Tibial artery (tissue), 4 donors: Measurements from ENCODE around the gene ANO1.

Experiments
- DNase-seq, 2 donors: peaks; one replicate each; pipeline ENCODE4 v3.0.0-alpha.2; 2019
- H3K27ac ChIP-seq, 2 donors: fragments of 200-600 bp; sonication (generic) in 1 of 2; 1 replicate in 1 of 2; 2 replicates in 1 of 2; pipeline ENCODE4 v1.5.1; 2018 to 2019; ENCODE audit warnings: mild to moderate bottlenecking in 1 of 2
- H3K27me3 ChIP-seq, 2 donors: fragments of 200-600 bp; sonication (generic) in 1 of 2; one replicate each; pipeline versions ENCODE4 v1.5.1 to v1.6.0; 2016 to 2019
- H3K36me3 ChIP-seq, 3 donors: fragments of 200-600 bp; sonication (generic) in 2 of 3; one replicate each; pipeline ENCODE4 v1.5.1; 2016 to 2019; ENCODE audit warnings: mild to moderate bottlenecking in 2 of 3
- H3K4me1 ChIP-seq, 4 donors: fragments of 200-600 bp; sonication (generic) in 2 of 4; 1 replicate in 3 of 4; 2 replicates in 1 of 4; pipeline ENCODE4 v1.5.1; 2016 to 2019
- H3K4me3 ChIP-seq, 2 donors: fragments of 200-600 bp; sonication (generic) in 1 of 2; 1 replicate in 1 of 2; 2 replicates in 1 of 2; pipeline ENCODE4 v1.5.1; 2018 to 2019; ENCODE audit warnings: mild to moderate bottlenecking in 2 of 2
- H3K9me3 ChIP-seq, 3 donors: fragments of 200-600 bp; sonication (generic) in 1 of 3; one replicate each; pipeline ENCODE4 v1.5.1; 2016 to 2019
- CTCF ChIP-seq, 2 experiments: fragments of 200-600 bp in 1 of 2; fragments of 450-650 bp in 1 of 2; IDR thresholded peaks; one replicate each; pipeline ENCODE4 v1.5.1; 2017 to 2019; ENCODE audit warnings: antibody characterized with exemption in 2 of 2, mild to moderate bottlenecking in 1 of 2, moderate library complexity in 1 of 2
- intact Hi-C: fragments of 100-400 bp; cut with DNase I; formaldehyde crosslinking; loops from one replicate; pipeline ENCODE4 v1.15.0; 2023; ENCODE audit warnings: low total_unique reads

Gene ANO1

DNA sequence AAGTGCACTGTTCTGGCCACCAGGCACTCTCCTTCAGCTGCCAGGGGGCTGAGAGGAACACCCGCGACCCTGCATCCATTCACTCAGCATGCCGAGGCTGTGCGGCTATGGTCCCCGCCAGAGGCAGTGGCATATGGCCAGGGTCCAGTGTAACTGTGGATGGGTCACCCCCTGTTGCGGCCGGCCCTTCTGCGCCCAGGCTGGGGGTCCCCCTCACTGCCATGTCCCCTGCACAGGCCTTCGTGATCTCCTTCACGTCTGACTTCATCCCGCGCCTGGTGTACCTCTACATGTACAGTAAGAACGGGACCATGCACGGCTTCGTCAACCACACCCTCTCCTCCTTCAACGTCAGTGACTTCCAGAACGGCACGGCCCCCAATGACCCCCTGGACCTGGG, 104.1 kb downstream of the ANO1 start:
- no peak for DNase-seq
- Histone ChIP-seq H3K4me3 (no peak overlapping the region), H3K27ac (no peak overlapping the region), H3K4me1 (peaks cover 0 to 12% (median 8%) of the 10 kb centered on the region in 4 donors), H3K9me3 (no peaks in the 10 kb centered on the region), H3K36me3 (peaks cover 0 to 75% (median 73%) of the 10 kb centered on the region in 3 donors), H3K27me3 (no peaks in the 10 kb centered on the region)
- intact Hi-C loops: no loop called here
- TF ChIP-seq CTCF (IDR thresholded peaks at IDR 0.05): no peak

GRCh38 chr11:70183032-70183431, 104.9 kb downstream of the ANO1 start:
- Histone ChIP-seq H3K27ac (peak overlapping the region in 1 of 2 donors; percentile 48), H3K4me3 (no peak overlapping the region), H3K36me3 (peaks cover 3 to 78% (median 77%) of the 10 kb centered on the region in 3 donors), H3K9me3 (no peaks in the 10 kb centered on the region), H3K4me1 (peaks cover 0 to 12% (median 8%) of the 10 kb centered on the region in 4 donors), H3K27me3 (no peaks in the 10 kb centered on the region)
- no peak for DNase-seq
- intact Hi-C loops: no loop called here
- TF ChIP-seq CTCF (IDR thresholded peaks at IDR 0.05): no peak

GRCh38 chr11:70183483-70184176, 105.5 kb downstream of the ANO1 start:
- H3K27me3 ChIP-seq: no peaks in the 10 kb centered on the region
- DNase-seq: peak; percentile 51 to 87
- H3K4me1 ChIP-seq: peaks cover 0 to 12% (median 8%) of the 10 kb centered on the region in 4 donors
- H3K27ac ChIP-seq: peak overlapping the region in 1 of 2 donors; percentile 48
- H3K4me3 ChIP-seq: no peak overlapping the region
- no peak for TF ChIP-seq CTCF (IDR thresholded peaks at IDR 0.05)
- intact Hi-C loops: no loop called here
- peaks cover 3 to 78% (median 73%) of the 10 kb centered on the region in 3 donors for H3K36me3 ChIP-seq
- no peaks in the 10 kb centered on the region for H3K9me3 ChIP-seq

DNA sequence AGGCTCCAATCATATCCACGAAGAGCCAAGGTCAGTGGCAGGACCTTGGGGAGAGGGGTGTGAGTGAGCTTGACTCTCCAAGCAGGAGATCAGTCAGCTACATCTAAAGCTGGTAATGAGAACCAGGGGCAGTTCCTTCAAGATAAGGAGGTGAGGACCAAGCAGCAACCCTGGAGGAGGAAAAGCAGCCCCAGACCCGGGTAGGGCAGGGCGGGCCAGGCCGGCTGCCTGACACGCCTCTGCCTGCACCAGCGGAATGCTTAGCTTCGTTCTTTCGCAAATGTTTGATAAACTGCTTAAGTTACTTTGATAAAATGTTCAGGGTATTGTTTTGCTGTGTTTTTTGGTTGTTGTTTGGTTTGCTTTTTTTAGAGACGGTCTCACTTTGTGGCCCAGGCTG, 106.3 kb downstream of the ANO1 start:
- DNase-seq: no peak
- no peak for TF ChIP-seq CTCF (IDR thresholded peaks at IDR 0.05)
- no peaks in the 10 kb centered on the region for H3K9me3 ChIP-seq
- H3K4me3 ChIP-seq: no peak overlapping the region
- H3K27me3 ChIP-seq: no peaks in the 10 kb centered on the region
- H3K36me3 ChIP-seq: peaks cover 3 to 75% (median 66%) of the 10 kb centered on the region in 3 donors
- H3K4me1 ChIP-seq: peaks cover 0 to 12% (median 8%) of the 10 kb centered on the region in 4 donors
- H3K27ac ChIP-seq: peak overlapping the region in 1 of 2 donors; percentile 48
- intact Hi-C loops: no loop called here

- Histone ChIP-seq H3K36me3 (peaks cover 3 to 66% (median 58%) of the 10 kb centered on the region in 3 donors), H3K27ac (no peak overlapping the region), H3K4me1 (peaks cover 0 to 12% (median 8%) of the 10 kb centered on the region in 4 donors), H3K9me3 (no peaks in the 10 kb centered on the region), H3K4me3 (no peak overlapping the region), H3K27me3 (no peaks in the 10 kb centered on the region)
- intact Hi-C loops: no loop called here
- DNase-seq: no peak
- TF ChIP-seq CTCF (IDR thresholded peaks at IDR 0.05): no peak
These were observed 107.4 kb downstream of the ANO1 start for GRCh38 chr11:70185348-70186055.
